Loucy (cell line): ENCODE data around the gene MYBPHL.

Experiments used
- CTCF ChIP-seq: fragments of 200-600 bp; sonication (generic); conservative IDR thresholded peaks from 2 replicates; pipeline ENCODE4 v1.5.1; 2014; ENCODE audit warnings: mild to moderate bottlenecking, antibody characterized with exemption, low read length
- EZH2phosphoT487 ChIP-seq: fragments of 200-600 bp; IDR thresholded peaks from 2 replicates; pipeline ENCODE4 v1.6.1; 2018; ENCODE audit warnings: antibody characterized with exemption, mild to moderate bottlenecking, moderate library complexity, borderline replicate concordance

DNA sequence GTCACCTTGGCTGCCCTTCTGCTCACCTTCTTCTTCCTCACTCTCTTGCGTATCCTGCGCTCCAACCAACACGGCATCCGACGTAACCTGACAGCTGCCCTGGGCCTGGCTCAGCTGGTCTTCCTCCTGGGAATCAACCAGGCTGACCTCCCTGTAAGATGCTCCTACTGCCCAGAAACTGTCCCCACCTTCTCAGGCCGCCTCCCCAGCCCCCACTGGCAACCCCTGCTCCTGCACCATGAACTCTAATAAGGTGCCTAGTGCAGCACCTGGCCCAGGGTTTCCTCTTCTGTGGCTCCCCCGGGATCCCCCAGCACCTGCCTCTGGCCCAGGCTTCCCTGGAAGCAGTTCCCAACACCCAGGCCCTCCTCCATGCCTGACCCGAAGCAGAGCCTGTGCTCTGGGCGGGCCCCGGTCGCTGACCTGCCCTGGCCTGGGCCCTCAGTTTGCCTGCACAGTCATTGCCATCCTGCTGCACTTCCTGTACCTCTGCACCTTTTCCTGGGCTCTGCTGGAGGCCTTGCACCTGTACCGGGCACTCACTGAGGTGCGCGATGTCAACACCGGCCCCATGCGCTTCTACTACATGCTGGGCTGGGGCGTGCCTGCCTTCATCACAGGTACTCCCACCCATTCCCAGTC lies 36.7 kb downstream of the MYBPHL start:
- TF ChIP-seq CTCF (no peak), EZH2phosphoT487 (no peak)
